HG02610 (cell line): ENCODE measurements around the gene MGAT4C.
"Not testable (repeated sequence)": the region's sequence is repeated elsewhere in the genome, so short reads cannot be mapped to it uniquely, and the experiment has no call there.

Experiments
- ATAC-seq: cut with Tn5 transposase; IDR thresholded peaks from one replicate; pipeline ENCODE4 v1.9.1; 2021; ENCODE audit warnings: mild to moderate bottlenecking, moderate library complexity; ENCODE audit not compliant: unreplicated experiment

Gene MGAT4C

DNA sequence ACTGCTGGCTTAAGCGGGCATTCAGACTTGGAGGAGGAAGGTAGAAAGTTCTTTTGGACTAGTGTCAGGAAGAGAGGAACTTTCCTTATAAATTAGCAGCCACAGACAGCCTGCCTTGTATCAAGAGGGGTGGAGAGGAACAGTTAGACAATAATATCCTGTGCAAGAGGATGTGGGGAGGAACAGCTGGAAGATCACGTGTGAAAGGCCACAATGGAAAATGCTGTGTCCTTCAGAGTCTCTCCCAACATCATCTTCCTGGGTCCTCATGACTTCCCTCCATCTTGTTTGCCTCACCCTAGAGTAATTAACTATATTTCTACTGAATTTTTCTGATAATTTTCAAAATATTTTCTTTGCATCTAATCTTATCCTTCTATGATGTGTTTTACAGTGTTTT is 117.4 kb downstream of the MGAT4C start:
- ATAC-seq: no peak

DNA sequence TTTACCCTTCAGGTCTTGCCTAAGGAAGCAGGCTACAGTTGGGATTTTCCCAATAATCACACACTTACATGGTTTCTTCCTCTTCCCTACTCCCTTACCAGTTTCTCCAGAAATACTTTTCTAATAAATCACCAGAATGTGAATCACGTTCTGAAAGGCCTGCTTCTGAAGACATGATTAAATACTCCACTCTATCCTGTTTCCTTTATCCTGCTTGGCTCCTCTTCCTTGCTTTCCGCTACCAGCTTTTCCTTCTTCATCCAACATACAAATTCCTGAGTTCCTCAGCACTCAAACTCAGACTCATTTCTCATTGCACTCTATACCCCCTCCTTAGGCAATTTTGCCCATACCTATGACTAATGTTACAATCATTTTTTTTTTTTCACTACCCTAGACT is 118.3 kb downstream of the MGAT4C start:
- ATAC-seq: no peak

DNA sequence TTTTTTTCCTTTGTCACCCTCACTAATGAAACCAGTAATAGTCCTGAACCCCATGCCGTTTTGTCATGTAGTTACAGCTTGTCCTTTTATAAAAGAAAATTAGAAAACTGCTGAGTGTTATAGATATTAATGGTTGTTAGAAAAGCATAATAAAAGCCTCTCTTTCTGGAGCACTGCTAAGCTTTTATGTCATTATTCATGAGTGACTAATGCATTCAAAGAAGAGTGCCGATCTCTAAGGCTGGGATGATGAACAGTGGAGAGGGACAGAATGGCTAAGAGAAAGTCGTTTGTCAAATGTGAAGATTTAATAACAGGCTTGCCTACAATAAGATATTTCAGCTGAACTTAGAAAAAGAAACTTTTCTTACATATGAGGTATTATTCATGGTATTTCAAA is 121.6 kb downstream of the MGAT4C start:
- no peak for ATAC-seq

DNA sequence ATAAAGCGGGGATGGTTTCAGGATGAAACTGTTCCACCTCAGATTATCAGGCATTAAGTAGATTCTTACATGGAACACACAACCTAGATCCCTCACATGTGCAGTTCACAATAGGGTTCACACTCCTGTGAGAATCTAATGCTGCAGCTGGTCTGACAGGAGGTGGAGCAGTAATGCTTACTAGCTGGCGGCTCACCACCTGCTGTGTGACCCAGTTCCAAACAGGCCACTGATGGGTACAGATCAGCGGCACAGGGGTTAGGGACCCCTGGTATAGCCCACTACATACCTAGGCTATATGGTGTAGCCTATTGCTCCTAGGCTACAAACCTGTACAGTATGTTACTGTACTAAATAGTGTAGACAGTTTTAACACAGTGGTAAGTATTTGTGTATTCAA is 129.3 kb downstream of the MGAT4C start:
- ATAC-seq: not testable (repeated sequence)

DNA sequence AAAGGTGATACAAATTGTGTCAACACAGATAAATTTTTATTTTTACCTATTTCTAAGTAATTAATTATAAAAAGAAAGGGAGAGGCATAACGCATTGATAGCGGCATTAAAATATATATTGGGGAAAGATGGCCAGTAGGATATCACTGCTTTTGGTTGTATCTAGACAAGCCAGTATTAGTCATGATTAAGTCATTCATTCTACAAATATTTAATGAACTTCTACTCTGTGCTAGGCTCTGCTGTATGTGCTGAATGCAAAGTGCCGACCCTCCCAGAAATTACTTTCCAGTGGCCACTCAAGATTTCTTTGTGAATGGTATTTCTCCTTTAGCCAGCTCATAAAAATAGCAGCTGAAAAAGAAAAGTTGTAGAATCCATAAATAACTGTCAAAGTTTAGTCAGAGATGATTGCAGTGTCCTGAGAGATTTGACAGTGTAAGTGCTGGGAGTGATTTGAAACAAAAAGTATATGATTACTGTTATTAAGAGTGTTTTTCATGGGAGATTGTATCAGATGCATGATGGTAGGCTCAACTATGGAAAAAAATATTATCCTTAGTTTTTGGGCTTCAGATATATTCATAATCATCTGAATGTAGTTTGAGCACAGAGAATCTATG is 133.2 kb downstream of the MGAT4C start:
- ATAC-seq: no peak

DNA sequence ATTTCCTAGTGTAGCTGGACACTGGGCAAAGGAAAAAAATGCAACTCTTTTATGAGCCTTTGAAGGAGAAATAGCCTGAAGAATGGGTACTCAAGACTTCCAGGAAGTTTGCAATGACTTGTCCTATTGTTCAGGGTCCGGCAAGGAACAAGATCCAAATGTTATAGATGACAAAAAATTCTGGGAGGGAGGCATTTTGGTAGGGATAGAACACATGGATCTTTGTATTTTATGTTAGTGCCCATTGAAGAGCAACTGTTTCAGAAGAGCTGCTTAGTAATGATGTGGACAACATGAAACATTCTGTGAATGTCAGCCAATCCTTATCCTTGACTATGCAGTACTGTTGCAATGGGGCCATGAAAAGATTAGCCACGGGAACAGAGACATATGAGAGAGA is 138.0 kb downstream of the MGAT4C start:
- ATAC-seq: no peak

DNA sequence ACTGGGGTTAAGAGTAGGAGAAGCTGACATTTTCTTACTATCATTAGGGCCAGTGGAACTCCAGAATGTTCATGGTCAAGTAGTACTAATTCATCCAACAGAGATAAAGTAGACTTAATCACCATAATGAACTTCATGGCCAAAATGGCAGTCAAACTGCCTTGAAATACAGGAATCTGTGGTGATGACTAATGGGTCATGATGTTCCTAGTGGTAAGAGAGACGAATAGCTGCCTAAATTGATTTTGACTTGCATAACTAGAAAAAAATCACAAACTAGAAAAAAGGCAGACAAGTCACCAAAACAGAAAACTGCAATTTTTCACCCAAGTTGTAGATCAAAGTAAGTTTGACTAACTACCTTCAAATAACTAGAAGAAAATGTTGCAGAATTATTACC is 138.5 kb downstream of the MGAT4C start:
- ATAC-seq: no peak

DNA sequence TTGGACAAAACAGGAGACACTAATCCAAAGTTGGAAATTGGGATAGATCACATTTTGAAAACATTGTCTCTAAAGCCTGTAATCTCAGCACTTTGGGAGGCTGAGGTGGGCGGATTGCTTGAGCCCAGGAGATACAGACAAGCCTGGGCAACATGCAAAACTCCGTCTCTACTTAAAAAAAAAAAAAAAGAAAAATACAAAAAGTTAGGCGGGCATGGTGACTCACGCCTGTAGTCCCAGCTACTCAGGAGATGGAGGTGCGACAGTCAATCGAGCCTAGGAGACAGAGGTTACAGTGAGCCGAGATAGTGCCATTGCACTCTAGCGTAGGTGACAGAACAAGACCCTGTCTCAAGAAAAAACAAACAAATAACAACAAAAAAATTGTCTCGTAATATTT is 152.1 kb downstream of the MGAT4C start:
- ATAC-seq: no peak

DNA sequence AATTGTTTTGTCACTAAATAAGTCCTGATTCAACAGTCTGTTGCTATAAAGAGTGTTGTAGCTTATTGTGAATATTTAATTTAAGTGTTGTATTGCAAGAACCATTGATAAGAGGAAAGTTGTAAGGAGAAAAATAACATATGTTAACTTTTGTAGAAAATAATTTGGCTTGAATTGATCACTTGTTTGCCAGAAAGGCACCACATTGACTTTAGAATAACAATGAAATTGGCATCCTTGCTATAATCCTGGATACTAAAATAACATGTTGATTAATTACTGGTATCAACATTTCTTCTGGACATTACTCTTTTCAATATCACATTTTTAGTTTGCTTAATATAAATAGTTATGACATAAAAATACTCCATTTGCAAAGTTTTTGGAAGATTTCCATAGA is 159.0 kb downstream of the MGAT4C start:
- no peak for ATAC-seq

DNA sequence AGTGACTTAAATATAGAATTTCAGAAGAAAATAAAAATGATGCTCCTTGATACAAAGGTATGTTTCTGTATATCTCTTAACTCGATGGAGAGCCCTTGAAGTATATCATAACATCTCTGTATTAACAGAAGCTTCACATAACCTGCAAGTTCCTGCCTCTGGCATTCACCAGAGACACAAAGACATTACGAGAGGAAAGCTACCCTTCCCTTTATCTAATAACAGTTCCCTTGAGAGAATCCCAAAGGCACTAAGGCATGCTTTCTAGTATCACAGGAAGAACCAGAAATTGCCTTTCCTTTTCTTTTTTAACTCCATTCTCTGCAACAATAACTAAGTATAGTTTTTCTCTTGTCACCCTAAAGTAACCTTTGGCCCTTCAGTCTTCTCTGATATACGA is 164.5 kb downstream of the MGAT4C start:
- no peak for ATAC-seq

DNA sequence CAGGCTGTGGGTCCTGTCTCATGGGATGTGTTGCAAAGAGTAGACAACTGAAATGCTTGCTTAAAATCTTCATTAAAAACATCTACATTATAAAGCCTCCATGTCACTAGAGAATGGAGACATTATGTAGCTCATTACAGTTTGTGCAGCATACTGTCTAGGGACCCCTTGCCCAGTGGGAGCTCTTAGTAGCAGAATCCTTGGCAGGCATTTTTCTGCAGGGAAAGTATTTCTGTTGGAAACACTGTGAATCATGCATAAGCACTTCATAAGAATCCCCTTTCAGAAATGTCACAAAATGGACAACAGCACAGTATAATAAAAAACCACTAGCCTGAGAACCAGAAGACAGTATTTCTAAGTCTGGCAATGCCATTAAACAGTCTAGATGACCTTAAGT is 174.3 kb downstream of the MGAT4C start:
- ATAC-seq: no peak

DNA sequence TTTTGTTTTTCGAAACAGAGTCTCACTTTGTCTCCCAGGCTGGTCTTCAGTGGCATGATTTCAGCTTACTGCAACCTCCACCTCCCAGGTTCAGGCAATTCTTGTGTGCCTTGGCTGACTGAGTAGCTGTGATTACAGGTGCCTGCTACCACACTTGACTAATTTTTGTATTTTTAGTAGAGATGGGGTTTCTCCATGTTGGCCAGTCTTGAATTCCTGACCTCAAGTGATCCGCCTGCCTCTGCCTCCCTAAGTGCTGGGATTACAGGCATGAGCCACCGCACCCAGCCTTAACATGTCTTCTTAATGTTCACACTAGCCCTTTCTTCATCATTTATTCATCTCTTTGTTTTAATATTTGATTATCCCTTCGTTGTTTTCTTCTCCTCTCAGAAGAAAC is 197.1 kb downstream of the MGAT4C start:
- not testable (repeated sequence) for ATAC-seq

DNA sequence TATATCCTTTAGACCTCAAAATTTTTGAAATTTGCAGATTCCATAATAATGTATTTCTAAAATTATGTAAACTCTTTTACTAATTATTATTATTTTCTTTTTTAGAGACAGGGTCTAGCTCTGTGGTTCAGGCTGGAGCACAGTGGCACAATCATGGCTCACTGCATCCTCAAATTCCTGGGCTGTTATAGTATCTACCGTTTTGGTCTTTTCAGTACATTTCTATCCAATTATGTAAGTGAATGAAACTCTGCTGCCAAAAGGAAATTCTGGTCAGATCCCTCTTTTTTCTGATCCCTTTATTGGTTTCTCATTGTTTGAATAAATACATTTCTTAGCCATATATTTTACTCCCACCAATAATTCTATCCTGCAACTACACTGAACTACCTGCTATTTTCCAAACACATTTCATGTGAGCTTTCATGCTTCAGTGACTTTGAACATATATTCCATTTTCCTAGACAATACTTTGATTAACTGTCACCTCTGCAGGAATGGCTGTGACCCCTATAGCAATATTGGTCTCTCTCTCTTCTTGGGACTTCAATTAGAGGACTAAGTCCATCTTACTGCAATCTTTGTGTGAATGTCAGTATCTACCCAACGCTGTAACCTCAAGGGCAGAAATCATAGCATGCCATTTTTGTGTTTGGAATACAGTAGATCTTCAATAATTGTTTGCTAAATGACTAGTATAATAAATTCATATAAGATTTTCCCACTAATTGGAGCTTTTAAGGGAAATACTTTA is 198.9 kb downstream of the MGAT4C start:
- ATAC-seq: no peak

DNA sequence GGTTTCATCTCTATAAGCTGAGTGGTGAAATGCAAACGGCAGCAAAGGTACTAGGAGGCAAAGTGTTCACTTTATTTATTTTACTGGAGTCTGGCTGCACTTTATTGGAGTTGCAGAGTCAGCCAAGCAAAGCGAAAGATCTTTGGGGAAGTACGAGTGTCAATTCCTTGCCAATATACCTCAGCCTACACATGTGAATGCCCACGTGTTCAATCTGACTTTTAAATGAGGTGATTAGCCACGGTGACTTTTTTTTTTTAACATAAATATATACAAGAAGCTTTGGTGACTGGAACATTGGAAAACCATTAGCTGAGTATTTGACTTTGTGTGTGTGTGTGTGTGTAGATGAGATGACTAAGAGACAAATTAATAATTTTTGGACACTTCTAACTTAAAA is 203.3 kb downstream of the MGAT4C start:
- ATAC-seq: no peak

DNA sequence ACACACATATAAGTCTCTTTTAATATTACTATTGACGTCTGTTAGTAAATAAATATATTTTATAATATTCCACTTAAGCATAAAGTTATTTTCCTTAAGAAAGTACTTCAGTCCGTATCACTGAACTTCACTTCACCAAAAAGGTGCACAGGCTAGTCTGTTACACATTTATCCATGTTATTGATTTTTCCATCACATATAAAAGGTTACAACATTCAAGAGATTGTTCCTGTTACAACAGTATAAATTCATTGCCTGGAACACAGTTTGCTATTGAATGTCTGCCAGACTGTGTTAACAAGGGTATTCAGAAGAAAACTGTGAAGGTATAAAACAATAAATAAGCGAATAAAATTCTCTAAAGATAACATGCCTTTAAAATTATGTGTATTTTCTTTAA is 206.2 kb downstream of the MGAT4C start:
- no peak for ATAC-seq

DNA sequence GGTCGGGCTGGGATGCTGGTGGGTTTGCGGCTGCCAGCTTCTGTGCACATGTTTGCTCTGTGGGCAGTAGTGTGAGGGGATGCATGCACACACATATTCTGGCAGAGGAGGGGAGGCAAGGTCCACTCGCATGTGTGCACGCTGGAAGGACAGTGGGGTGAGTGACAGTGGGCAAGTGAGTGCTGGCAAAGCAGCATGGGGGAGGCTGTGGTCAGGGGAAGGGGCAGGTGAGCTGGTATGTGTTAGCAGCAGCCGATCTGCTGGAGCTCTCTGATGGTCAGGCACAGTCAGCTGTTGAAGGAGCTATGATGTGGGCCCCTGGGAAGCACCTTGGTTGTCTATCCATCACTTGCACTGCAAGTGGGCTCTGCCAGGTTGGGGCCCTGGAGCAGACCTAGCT is 211.8 kb downstream of the MGAT4C start:
- no peak for ATAC-seq

DNA sequence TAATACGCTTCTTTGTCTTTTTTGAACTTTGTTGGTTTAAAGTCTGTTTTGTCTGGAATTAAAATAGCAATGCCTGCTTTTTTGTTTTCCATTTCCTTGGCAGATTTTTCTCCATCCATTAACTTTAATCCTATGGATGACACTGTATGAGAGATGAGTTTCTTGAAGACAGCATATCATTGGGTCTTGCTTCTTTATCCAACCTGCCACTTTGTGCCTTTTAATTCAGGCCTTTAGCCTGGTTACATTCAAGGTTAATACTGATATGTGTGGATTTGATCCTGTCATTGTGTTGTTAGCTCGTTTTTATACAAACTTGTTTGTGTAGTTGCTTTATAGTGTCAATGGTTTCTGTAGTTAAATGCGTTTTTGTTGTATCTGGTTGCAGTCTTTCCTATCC is 214.1 kb downstream of the MGAT4C start:
- no peak for ATAC-seq

DNA sequence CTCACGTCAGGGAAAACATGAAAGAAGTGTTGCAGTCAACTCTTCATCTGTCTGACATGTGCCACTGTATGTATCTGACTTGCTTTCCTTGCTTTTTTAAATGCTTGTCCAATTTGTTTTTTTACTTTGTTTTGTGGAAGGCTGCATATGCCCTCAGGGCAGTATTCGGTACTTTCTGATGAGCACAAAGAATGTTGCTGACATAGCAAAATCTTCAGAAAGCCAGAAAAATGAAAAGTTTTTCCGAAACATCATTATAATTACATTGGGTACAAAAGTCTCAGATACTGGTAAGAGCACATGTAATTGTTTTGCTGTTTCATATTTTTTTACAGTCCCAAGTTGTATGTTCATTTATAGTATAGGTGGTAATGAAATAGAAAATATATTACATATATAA is 237.8 kb downstream of the MGAT4C start:
- ATAC-seq: no peak

DNA sequence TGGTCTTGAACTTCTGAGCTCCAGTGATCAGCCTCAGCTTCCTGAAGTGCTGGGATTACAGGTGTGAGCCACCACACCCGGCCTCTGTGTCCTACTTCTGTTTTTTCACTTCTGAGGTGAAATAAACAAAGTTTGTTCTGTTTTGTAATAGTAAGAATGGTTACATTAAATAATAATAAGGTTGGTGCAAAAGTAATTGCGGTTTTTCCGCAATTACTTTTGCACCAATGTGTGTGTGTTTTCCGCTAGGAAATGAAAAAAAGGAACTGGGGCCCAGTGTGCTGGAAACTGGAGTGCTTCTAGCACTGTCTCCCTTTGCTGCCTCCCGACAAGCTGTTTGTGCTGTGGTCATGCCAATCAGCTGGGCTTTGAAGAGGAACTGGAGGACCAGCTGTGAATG is 241.2 kb downstream of the MGAT4C start:
- ATAC-seq: no peak

DNA sequence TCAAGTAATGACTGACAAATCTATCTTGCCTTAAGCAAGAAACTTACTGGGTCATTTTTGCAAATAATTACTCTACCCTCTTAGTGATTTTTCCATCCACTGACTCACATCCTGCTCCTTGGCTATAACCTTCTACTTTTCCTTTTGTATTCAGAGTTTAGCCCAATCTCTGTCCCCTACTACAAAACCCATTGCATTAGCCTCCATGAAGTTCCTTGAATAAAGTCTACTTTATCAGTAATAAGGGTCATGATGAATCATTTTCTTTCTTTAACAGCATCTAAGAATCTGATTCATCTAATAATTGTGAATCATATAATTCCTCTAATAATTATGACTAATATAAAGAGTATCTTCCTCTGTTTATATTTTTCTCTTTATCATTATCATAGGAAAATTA is 249.5 kb downstream of the MGAT4C start:
- ATAC-seq: no peak

DNA sequence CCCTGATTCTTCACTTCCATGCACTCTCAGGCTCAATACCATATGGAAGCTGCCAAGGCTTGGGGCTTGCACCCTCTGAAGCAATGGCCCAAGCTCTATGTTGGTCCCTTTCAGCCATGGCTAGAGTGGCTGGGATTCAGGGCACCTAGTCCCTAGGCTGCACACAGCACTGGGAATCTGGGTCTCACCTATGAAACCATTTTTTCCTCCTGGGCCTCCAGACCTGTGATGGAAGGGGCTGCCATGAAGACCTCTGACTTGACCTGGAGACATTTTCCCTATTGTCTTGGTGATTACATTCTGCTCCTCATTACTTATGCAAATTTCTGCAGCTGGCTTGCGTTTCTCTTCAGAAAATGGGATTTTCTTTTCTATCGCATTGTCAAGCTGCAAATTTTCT is 258.1 kb downstream of the MGAT4C start:
- ATAC-seq: no peak

DNA sequence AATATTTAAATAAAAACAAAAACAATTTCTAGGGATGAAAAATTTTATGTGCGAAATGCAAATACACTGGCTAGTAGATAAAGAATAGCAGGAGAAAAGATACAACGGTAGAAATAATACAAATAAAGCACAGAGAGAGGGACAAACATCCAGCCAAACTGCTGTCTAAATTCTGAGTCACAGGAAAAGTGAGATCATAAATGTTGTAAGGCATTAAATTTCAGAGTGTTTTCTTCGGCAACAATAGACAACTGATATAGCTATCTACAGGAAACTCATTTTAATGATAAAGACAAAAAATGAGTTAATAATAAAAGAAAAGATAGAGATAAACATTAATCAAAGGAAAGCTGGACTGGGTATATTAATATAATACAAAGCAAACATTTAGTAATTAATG is 259.9 kb downstream of the MGAT4C start:
- no peak for ATAC-seq

DNA sequence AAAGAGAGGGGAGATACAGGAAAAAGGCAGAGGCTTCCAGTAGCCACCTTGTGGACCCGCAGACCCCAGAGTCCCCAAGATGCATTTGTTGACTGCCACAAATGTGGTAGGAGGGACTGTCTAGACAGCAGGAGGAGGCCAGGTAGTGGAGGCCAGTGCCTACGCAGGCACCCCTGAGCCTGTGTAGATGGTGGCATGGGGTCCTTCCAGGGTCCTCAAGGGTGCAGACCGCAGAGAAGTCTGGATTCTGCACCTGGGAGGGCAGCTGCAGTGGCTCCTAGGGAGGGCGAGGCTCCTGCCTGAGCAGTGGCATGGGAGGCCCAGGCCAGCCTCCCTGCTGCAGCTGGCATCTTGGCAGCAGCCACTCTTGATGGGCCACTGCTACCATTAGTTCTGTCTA is 262.4 kb downstream of the MGAT4C start:
- ATAC-seq: no peak
